Effector CD4-positive, alpha-beta T cell (primary cell): Measurements from ENCODE around the gene LINS1.
A peak's percentile ranks its signal among the peaks of the same experiment; 100 is the strongest.
"Not testable (repeated sequence)": the region's sequence is repeated elsewhere in the genome, so short reads cannot be mapped to it uniquely, and the experiment has no call there.

Source experiments
- DNase-seq: peaks from one replicate; pipeline ENCODE4 v3.0.0-alpha.2; 2020

Gene LINS1

DNA sequence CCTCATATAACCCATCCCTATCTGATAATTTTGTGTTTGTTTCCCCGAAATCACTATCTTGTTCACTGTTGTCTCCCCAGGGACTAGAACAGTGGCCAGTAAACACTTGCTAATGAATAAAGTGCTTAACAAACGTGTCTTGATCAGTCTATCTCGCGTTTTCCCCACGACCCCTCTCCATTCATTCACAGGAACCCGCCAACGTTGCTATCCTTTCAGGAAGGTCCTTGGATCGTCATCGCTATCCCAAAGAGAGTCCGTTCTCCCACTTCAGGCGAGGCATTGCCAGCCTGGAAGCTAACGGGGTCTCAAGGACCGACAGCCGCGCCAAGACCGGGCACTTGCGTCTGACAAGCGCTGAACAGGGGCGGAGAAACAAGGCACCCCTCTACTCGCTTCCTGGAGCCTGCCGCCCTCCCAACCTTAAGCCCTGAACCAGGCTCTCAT, 344 bp downstream of the LINS1 start:
- DNase-seq = no peak

DNA sequence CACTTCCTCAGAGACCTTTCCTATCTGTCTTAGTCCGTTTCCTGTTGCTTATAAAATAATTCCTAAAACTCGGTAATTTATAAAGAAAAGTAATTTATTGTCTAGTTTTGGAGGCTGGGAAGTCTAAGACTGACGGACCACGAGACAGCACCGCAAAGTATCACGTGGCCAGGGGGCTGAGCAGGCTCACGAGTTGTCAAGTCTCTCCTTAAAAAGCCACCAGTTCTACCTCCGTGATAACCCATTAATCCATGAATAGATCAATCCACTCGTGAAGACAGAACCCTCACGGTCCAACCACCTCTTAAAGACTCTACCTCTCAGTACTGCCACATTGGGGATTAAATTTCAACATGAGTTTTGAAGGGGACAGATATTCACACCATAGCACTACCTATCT, 821 bp downstream of the LINS1 start:
- DNase-seq = peak; percentile 38

DNA sequence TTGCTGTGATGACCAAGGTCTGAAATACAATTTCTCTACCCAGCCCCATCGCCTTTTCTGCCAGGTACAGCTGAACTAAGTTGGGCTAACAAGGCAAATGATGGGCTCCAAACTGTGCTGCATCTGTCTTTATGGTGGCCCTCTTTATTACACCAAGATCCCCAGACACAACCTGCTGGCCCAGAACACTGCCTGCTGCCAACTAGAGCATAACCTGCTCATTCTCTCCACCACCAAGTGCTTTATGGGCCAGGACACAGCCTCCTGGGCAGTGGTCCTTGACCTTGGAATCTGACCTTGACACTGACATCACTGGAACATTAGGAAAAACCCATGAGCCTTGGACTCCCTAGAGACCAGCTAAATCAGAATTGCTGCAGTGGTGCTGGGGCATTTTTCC, 3.3 kb downstream of the LINS1 start:
- no peak for DNase-seq

DNA sequence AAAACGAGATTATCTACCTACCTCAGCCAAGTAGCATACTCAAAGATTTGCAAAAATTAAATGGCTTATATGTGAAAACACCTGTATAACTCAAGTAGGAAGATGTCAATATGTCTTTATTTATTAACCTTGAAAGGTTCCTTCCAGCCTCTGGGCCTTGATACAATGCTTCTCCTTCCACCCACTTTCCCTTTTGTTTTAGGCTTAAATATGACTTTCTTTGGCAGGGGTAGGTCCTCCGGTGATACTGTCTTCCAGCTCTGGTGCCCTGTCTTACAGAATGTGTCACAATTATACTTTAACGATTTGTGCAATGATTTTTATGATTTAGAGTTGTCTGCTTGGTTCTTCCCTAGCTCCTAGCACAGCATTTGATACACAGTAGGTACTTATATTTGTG, 4.1 kb downstream of the LINS1 start:
- no peak for DNase-seq

DNA sequence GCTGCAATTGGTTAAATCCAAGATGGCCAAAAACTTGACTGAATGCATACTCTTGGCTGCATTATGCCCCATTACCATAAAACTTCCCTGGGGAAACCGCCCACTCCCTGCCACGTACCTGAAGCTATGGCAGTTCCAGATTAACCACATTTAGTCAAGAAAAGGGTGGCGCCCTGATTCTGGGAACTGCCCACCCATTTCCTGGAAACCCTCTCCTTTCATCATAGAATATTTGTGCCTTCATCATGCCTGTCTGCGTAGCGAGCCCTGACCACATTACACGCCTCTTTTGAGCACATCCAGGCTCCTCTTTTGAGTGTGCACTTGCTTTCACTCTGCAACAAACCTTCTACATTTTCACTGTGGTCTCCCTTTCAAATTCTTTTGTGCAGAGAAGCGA, 5.2 kb downstream of the LINS1 start:
- peak; percentile 81 for DNase-seq

DNA sequence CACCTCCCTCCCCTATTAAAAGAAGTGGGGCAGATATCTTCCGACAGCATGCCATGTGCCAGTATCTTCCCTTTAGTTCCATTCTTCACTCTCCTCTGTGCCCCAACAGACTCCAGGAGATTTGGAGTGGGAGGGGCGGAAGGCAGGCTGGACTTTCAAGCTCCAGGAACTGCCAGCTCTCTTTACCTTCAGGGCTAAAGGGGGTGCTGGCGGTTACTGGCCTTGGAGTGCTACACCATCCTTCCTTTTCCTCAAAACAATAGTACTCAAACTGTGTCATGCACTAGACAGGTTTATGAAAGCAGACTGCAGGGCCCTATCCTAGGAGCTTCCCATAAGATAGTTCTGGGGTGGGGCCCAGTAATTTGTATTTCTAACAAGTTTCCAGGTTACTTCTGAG, 6.0 kb downstream of the LINS1 start:
- DNase-seq = no peak

DNA sequence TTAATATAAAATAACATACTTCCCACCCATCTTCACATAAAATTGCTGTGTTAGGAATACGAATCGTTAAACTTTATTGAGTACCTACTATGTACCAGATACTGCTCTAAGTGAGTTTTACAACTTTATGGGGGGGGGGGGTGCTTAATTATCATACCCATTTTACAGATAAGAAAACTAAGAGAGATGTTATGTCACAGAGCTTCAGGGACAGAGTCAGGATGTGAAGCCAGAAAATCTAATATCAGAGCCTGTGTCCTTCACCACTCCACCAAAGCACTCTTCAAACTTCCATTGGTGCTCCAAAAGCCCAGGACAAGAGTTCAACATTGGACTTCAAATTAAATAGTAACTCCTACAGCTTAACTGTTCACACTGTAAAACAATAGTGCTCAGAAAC, 8.6 kb downstream of the LINS1 start:
- DNase-seq = no peak

DNA sequence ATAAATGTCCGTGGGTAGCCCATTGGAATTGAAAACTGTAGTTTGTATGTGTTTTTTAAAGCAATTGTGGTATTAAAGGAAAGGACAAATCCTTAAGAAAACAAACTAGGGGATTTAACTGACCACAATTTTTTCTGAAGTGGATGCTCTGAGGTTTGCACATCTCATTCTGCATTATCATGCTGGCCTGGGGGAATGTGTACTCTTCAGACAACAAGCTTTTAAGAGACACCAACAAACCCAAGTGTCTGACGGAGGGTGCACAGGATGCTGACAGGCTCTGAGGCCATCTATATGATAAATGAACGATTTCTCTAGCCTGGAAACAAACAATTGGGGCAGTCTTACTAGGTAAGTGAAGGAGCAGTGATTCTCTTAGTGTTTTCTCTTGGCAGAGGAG, 9.1 kb downstream of the LINS1 start:
- DNase-seq = no peak

DNA sequence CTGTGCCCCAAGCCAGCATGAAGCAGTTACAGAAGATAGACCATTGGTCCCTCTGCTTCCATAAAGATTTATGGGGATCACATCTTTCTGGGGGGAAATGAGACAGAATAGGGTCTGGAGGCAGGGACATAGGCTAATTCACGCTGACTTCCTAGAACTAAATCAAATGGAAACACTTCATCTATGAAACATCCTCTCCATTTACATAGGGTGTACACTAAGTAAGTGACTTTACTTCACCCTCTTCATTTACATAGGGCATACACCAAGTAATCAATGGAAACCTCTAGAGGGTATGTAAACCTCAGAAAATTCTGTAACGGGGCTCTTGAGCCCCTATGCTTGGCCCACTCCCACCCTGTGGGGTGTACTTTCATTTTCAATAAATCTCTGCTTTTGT, 10.1 kb downstream of the LINS1 start:
- DNase-seq = no peak

DNA sequence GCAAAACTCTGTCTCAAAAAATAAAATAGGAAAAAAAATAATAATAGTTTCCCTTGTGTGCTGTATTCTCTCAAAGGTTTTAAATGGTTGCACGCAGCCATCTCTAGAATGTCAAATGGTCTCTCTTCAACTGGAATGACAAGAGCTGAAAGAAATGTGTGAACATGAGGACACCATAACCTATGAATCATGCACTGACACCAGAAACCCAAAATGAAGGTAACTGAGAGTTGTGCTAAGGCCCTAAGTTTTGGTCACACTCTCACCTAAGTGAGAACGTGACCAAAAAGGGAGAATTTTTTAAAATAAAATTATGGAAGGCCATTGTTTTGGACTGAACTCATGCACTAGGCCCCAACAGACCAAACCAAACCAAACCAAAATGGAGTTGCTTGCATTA, 10.8 kb downstream of the LINS1 start:
- DNase-seq = not testable (repeated sequence)

DNA sequence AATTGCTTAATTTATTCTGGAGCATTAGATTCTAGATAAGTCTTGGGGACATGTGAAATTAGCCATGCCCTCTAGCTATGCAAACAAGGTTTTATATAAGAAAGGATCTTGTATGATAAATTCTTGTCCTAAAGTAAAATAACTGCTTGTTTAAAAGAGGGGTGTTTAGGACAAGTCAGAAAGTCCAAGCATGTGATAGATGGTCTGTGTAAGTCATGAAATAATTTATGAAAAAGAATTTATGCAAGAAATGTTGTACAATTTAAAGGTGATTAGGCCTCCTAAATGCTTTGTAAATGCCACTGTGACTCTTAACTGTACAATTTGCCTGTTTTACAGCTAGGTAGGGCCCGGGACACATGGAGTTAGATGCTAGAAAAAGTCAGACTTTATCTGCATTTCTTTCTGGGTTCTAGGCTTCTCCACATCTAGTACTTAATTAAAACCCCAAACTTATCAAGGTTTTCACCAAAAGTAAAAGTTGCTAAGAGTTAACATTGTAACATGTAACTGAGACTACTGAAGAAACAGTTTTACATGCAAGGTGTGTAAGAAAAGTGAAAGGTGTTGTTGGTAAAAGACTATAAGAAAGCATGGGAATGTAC, 13.2 kb downstream of the LINS1 start:
- DNase-seq = no peak

DNA sequence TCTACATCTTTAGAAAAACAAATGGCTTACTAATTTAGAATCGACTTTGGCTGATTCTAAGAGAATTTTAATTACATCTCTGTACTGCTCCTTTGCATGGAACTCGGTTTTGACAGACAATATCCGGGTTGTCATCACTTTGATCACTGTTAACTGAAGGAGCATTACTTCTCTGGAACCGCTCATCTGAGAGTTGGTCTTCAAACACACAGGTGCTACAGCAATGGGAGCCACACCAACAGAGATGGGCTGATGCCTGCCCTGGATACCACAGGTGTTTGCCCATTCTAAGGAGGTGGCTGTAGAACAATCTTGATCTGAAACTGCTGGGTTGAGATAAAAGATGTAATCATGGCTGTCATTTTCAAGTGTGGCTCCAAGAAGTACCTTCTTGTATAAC, 21.6 kb downstream of the LINS1 start:
- no peak for DNase-seq

DNA sequence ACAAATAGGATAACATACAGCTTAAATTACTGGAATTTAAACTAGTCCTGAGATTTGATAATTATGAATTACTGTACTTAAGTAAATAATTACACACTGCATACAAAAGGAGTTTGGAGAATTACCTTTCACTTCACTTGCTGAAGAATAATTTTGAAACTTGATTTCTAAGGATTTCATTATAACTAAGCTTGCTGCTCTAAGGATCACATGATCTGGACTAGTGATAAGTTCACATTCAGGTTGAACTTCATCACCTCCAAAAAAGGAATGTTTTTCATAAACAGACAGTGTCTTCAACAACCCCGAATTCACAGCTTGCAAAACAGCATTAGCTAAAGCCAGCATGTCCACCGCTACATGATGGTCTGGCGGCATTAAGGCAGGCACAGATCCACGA, 28.5 kb downstream of the LINS1 start:
- no peak for DNase-seq

DNA sequence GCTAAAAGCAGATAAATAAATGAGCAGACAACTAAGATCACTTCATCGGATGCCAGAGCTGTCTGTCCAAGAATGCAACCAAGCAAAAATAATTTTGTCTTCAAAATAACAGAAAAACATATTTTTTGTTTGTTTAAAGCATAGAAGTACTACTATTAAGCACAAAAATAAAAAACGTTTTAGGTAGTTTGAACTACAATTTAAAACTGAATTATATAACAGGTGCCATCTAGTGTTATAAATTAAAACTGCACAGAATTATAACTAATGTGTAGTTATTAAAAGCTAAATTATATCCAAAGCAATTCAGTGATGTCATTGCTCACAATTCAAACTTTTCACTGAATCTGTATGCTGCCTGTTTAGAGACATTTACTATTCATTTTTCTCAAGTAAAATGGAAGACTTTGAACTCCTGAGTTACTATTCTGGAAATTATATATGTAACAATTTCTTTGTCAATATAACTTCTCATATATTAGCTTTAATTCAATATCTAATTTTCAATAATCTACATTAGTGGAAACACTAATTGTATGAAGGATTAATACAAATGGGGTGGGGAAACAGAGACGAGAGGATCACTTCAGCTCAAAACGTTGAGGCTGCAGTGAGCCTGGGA, 29.5 kb downstream of the LINS1 start:
- DNase-seq = no peak

DNA sequence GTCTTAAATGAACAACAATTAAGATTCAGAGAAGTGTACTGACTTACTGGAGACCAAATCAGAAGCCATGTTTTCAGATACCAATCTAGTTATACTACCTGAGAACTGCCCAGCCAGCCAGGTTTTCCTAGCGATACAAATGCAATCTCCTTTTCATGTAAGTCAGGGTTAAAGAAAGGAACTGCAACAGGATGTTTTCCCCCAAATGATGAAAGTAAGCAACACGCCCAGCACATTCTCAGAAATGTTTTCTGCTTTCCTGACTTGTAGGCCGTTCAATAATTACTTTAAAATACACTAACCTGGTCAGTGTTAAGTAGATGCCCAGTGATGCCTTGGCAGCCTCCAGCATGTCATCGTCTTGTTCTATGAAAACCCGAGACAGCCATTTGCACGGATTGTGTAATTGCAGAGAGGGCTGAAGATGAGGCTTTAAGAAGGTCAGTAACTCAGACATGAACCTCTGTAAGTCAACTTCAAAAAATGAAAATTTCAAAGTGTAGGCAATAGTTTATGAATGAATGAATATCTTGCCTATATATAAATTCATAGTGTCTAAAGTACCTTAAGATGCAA, 30.3 kb downstream of the LINS1 start:
- DNase-seq = no peak

DNA sequence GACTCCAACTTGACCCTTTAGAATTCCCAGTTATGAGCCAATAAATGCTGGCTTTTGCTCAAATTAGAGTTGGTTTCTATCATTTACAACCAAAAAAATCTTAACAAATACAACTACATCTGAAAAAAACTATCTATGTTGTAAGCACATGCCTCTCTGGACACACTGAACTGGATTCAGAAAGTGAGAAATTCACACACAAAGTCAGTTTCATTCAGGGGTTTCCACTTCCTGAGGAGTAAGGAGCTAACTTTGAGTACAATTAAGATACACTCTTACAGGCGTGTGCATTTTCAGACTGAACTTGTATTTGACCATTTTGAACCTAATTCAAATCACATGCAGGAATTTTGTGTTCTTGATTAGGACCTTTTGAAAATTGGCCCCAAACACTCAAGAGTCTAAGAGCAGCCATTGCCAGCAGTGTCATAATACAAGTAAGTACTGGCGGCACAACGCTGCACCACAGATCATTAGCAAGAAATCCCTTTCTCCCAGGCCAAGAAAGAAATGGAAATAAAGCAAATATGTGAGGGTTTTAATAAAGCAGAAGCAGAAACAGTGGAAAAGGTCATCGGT, 31.2 kb downstream of the LINS1 start:
- no peak for DNase-seq

DNA sequence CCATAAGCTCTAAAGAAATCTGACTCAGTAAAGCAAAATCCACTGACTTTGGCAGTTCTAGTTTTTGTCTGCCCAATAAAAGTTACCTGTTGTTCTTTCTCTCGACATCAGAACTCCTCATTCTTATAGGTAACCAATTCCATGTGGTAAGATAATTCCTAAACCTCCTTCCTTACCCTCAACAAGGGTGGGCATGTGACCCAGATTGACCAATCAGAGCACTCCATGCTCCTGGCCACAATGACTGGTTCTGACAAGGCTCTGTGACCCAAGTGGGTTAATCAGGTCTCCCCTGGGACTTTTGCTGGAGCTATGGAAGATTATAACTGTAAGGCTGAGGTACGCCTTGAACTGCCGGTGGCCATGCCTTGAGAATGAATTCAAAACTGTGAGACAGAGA, 31.7 kb downstream of the LINS1 start:
- no peak for DNase-seq

DNA sequence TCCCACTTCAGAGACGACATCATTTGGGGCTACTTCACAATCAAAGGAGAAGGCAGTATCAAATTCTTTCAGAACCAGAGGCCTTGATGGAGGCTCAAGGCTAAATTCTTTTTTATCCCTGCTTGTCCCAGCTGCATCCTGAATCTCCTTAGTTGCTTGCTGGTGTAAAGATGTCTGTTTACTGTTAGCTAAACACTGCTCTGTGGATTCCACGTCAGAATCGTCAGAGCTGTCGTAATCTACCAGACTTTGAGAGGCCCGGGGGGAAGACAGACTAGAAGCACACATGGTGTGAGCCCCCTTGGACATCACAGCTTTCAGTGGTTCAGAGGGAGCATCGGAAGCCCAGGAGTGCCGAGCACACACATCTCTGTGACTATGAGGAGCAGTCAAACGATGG, 32.6 kb downstream of the LINS1 start:
- no peak for DNase-seq

DNA sequence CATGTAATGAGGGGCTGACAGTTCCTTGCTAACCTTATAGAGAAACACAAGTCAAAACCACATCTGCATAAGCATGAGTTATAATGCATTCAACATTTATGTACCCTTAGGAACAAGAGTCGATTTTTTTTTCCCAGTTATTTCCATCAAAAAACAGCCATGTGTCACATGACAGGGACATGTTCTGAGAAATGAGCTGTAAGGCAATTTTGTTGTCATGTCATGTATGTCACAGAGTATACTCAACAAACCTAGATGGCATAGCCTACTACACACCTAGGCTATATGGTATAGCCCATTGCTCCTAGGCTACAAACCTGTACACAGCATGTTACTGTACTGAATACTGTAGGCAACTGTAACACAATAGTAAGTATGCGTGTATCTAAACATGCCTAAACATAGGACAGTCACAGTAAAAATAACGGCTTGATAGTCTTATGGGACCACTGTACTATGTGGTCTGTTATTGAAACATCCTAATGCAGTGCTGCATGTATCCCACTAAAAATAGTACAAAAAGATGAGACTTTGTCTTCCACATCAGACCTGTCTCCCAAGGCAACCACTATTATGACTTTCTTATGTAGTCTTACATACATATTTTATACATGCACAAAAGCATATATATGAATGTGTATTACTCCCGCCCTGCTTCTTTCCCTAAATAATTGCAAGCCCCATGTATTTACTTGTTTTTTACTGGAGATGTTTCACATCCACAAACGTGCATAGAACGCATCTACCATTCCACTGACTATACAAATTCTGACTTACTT, 34.9 kb downstream of the LINS1 start:
- no peak for DNase-seq

DNA sequence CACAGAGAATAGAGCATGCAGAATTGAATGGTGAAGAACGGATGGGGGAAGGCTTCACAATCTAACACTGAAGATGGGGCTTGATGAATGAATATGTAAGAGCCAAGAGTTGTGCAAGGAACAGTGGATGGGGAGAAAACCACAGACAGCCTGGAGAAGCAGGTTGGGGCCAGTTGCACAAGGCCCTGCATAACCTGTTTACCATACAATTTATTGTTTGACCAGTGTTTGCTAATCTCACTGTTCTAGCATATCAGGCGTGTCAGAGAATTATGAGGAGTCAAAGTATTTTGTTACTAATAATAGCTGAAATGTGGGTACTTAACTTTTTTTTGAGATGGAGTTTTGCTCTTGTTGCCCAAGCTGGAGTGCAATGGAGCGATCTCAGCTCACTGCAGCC, 36.4 kb downstream of the LINS1 start:
- DNase-seq = no peak

DNA sequence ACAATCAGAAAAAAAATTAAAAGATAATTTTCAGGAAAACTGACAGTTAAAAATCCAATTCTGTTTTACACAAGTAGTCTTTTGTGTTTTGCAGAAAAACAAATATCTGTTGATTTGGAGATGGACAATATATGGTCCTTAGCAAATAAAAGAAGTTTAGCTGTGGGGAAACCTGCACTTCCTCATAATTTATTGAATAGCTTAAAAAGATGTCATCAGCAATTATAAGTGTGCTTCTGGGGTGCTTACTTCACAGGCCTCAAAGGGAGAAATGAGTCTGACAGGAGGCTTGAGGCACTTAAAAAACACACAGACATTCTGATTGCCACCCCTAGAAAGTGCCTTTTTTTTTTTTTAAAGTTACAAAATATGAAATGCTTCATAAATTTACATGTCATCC, 41.7 kb downstream of the LINS1 start:
- DNase-seq = no peak

DNA sequence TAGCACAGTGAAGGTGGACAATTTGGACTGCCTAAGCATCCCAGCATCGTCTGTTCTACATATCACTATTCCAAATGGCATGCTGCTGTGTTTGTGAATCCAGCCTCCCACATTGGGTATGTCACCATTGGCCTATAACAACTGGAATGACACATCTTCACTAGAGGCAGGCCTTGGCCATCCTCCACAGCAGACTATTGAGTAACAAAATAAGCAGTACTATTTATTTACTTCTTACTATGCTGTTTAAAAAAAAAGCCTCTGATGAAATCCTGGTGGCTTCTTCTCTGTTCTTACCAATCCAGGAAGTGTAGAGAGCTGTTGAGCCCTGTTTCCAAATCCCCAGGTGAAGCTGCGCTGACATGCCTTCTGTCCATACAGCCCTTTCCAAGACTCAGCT, 42.7 kb downstream of the LINS1 start:
- DNase-seq = no peak

DNA sequence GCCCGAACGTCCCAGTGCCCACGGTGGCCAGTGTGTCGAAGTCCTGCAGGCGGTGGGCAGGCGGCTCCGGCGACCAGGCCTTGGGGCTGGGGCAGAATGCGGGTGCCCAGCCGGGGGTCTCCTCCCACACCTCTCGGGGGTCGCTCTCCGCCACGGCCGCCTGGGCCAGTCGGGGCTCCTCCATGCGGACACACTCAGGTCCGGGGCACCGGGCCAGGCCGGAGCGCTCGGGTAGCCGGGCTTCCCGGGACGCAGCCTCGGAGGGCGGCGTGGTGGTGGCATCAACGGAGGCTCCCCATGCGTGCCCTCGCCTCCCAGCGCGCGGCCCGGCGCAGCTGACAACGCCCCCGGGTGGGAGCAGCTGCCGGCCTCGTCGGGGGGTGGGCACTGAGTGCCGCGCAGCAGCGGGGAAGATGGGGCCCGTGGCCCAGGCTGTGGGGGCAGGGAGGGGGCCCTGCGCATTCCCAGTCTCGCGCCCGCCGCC, 43.2 kb downstream of the LINS1 start:
- DNase-seq = no peak

DNA sequence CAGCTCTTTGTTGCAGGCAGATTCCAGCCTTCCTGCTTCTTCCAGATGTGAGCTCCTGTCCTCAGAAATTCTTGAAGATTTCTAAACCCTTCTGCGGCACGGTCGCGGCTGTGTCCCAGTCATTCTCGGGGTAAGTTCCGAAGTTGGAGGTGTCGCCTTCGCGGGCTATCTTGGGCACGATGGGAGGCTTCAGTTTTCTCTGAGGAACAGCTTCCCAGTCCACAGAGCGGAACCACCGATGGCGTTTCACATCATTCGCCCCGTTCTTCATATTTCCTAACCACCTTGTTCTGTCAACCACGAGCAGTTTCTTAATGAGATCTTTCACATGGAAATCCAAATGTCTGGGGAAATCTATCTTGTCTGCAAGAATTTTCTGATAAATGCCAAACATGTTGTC, 48.5 kb downstream of the LINS1 start:
- DNase-seq = no peak
